Measurements from ENCODE around the gene SULT2B1.
"Not testable (repeated sequence)": the region's sequence is repeated elsewhere in the genome, so short reads cannot be mapped to it uniquely, and the experiment has no call there.

The SULT2B1 gene

DNA sequence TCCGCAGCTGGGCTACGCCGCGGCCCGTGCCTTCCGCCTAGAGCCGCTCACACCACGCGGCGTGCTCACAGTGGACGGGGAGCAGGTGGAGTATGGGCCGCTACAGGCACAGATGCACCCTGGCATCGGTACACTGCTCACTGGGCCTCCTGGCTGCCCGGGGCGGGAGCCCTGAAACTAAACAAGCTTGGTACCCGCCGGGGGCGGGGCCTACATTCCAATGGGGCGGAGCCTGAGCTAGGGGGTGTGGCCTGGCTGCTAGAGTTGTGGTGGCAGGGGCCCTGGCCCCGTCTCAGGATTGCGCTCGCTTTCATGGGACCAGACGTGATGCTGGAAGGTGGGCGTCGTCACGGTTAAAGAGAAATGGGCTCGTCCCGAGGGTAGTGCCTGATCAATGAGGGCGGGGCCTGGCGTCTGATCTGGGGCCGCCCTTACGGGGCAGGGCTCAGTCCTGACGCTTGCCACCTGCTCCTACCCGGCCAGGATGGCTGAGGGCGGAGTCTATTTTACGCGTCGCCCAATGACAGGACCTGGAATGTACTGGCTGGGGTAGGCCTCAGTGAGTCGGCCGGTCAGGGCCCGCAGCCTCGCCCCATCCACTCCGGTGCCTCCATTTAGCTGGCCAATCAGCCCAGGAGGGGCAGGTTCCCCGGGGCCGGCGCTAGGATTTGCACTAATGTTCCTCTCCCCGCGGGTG is 77.8 kb downstream of the SULT2B1 start:
- peak overlapping the region; percentile 97 for H2AK5ac ChIP-seq (ENCODE audit: low read depth, low read length)
- peak overlapping the region; percentile 84 for H2BK120ac ChIP-seq (ENCODE audit: low read depth, low read length)
- H3K18ac ChIP-seq (ENCODE audit: low read length) = peak overlapping the region; percentile 86
- DNase-seq (ENCODE audit: low spot score) = peak; percentile 83
- H2BK15ac ChIP-seq (ENCODE audit: low read length) = peak overlapping the region; percentile 95
- peaks cover 26 to 32% of the 10 kb centered on the region in 2 donors for H3K4me1 ChIP-seq (ENCODE audit: control insufficient read depth in 2 of 2, insufficient read depth in 1 of 2, low read depth in 1 of 2, low read length in 2 of 2)
- peaks cover 9 to 45% of the 10 kb centered on the region in 2 donors for H3K36me3 ChIP-seq (replicated peaks in 1 of 2; ENCODE audit: control insufficient read depth in 2 of 2, insufficient read depth in 2 of 2, low read length in 2 of 2)
- no peaks in the 10 kb centered on the region for H3K27me3 ChIP-seq (ENCODE audit: control insufficient read depth in 3 of 3, insufficient read depth in 3 of 3, low read depth in 1 of 3, low read length in 3 of 3)
- H2AFZ ChIP-seq (ENCODE audit: low read length) = no peak overlapping the region
- H4K8ac ChIP-seq (ENCODE audit: low read depth, low read length) = no peak overlapping the region
- peak overlapping the region; percentile 67 for H3K27ac ChIP-seq (replicated peaks; ENCODE audit: low read length)
- H3K4me3 ChIP-seq (ENCODE audit: low read length in 2 of 2) = peak overlapping the region in 1 of 2 donors; percentile 33
- peak overlapping the region; percentile 64 for H3K9ac ChIP-seq (ENCODE audit: low read depth, low read length, poor library complexity)
- peak overlapping the region; percentile 69 for H3K4me2 ChIP-seq (ENCODE audit: insufficient read depth, low read length, poor library complexity, severe bottlenecking)
- H3K4ac ChIP-seq (ENCODE audit: low read length) = peak overlapping the region; percentile 2
- peak overlapping the region; percentile 98 for H3K23ac ChIP-seq (ENCODE audit: low read depth, low read length, poor library complexity)
- WGBS, 2 donors (ENCODE audit: extremely low coverage in 2 of 2, insufficient read length in 2 of 2, insufficient replicate concordance in 1 of 2) = no CpG with 5 or more reads among the region's 48 CpGs
- H3K9me3 ChIP-seq (replicated peaks in 1 of 2; ENCODE audit: control insufficient read depth in 2 of 2, insufficient read depth in 1 of 2, low read depth in 1 of 2, low read length in 2 of 2) = no peaks in the 10 kb centered on the region
- peaks cover 3% of the 10 kb centered on the region for H3K79me1 ChIP-seq (ENCODE audit: low read depth, low read length)
- H4K91ac ChIP-seq (ENCODE audit: low read depth, low read length, poor library complexity) = no peak overlapping the region
- H3K14ac ChIP-seq (ENCODE audit: low read length) = no peak overlapping the region
- H2BK5ac ChIP-seq (ENCODE audit: low read length) = peak overlapping the region; percentile 93
- peak overlapping the region; percentile 33 for H2BK12ac ChIP-seq (ENCODE audit: low read length)

- Histone ChIP-seq H3K36me3 (replicated peaks in 1 of 2; ENCODE audit: control insufficient read depth in 2 of 2, insufficient read depth in 2 of 2, low read length in 2 of 2) (peaks cover 9 to 44% of the 10 kb centered on the region in 2 donors), H2AK5ac (ENCODE audit: low read depth, low read length) (peak overlapping the region; percentile 88), H3K27me3 (ENCODE audit: control insufficient read depth in 3 of 3, insufficient read depth in 3 of 3, low read depth in 1 of 3, low read length in 3 of 3) (no peaks in the 10 kb centered on the region), H4K91ac (ENCODE audit: low read depth, low read length, poor library complexity) (peak overlapping the region; percentile 28), H3K4me3 (ENCODE audit: low read length in 2 of 2) (peak overlapping the region in 1 of 2 donors; percentile 72), H3K4ac (ENCODE audit: low read length) (no peak overlapping the region), H4K8ac (ENCODE audit: low read depth, low read length) (no peak overlapping the region), H2AFZ (ENCODE audit: low read length) (no peak overlapping the region), H3K23ac (ENCODE audit: low read depth, low read length, poor library complexity) (peak overlapping the region; percentile 98), H3K18ac (ENCODE audit: low read length) (peak overlapping the region; percentile 5), H2BK12ac (ENCODE audit: low read length) (no peak overlapping the region), H2BK120ac (ENCODE audit: low read depth, low read length) (no peak overlapping the region), H3K79me1 (ENCODE audit: low read depth, low read length) (peaks cover 2% of the 10 kb centered on the region), H3K27ac (replicated peaks; ENCODE audit: low read length) (peak overlapping the region; percentile 67), H3K14ac (ENCODE audit: low read length) (no peak overlapping the region), H3K9me3 (replicated peaks in 1 of 2; ENCODE audit: control insufficient read depth in 2 of 2, insufficient read depth in 1 of 2, low read depth in 1 of 2, low read length in 2 of 2) (no peaks in the 10 kb centered on the region), H3K4me2 (ENCODE audit: insufficient read depth, low read length, poor library complexity, severe bottlenecking) (peak overlapping the region; percentile 69), H2BK15ac (ENCODE audit: low read length) (peak overlapping the region; percentile 15), H3K4me1 (ENCODE audit: control insufficient read depth in 2 of 2, insufficient read depth in 1 of 2, low read depth in 1 of 2, low read length in 2 of 2) (peaks cover 28 to 33% of the 10 kb centered on the region in 2 donors), H3K9ac (ENCODE audit: low read depth, low read length, poor library complexity) (peak overlapping the region; percentile 83), H2BK5ac (ENCODE audit: low read length) (peak overlapping the region; percentile 93)
- DNase-seq (ENCODE audit: low spot score) = no peak
- WGBS, 2 donors (ENCODE audit: extremely low coverage in 2 of 2, insufficient read length in 2 of 2, insufficient replicate concordance in 1 of 2) = no CpG with 5 or more reads among the region's 47 CpGs
Measured at GRCh38 chr19:48630296-48631063, 78.5 kb downstream of the SULT2B1 start.

DNA sequence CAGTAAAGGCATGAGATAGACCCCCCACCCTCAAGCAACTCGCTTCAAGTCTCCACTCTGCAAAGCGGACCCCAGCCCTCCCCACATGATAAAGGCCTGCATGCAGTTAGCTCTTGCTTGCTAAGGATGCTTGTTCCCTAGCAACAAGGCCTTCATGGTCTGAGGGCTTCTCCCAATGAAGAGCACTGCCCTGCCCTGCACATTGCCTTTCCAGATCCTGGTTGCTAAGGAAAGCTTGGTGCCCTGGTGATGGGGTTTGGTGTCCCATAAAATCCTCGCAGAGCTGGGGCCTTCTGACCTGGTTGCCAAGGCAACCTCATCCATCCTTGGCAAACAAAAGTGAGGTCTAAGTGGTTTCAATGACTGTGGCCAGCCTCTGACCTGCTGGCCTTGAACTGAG is 79.3 kb downstream of the SULT2B1 start:
- Histone ChIP-seq H3K14ac (ENCODE audit: low read length) (no peak overlapping the region), H3K27me3 (ENCODE audit: control insufficient read depth in 3 of 3, insufficient read depth in 3 of 3, low read depth in 1 of 3, low read length in 3 of 3) (peaks cover 0 to 4% (median 0%) of the 10 kb centered on the region in 3 experiments), H3K23ac (ENCODE audit: low read depth, low read length, poor library complexity) (peak overlapping the region; percentile 13), H3K18ac (ENCODE audit: low read length) (peak overlapping the region; percentile 5), H2BK5ac (ENCODE audit: low read length) (peak overlapping the region; percentile 93), H3K4me3 (ENCODE audit: low read length in 2 of 2) (no peak overlapping the region), H3K4me2 (ENCODE audit: insufficient read depth, low read length, poor library complexity, severe bottlenecking) (peak overlapping the region; percentile 69), H3K9ac (ENCODE audit: low read depth, low read length, poor library complexity) (peak overlapping the region; percentile 83), H3K27ac (replicated peaks; ENCODE audit: low read length) (peak overlapping the region; percentile 67), H2AK5ac (ENCODE audit: low read depth, low read length) (peak overlapping the region; percentile 88), H4K8ac (ENCODE audit: low read depth, low read length) (no peak overlapping the region), H3K4ac (ENCODE audit: low read length) (no peak overlapping the region), H2BK12ac (ENCODE audit: low read length) (no peak overlapping the region), H3K4me1 (ENCODE audit: control insufficient read depth in 2 of 2, insufficient read depth in 1 of 2, low read depth in 1 of 2, low read length in 2 of 2) (peaks cover 28 to 33% of the 10 kb centered on the region in 2 donors), H4K91ac (ENCODE audit: low read depth, low read length, poor library complexity) (no peak overlapping the region), H2AFZ (ENCODE audit: low read length) (no peak overlapping the region), H3K9me3 (replicated peaks in 1 of 2; ENCODE audit: control insufficient read depth in 2 of 2, insufficient read depth in 1 of 2, low read depth in 1 of 2, low read length in 2 of 2) (no peaks in the 10 kb centered on the region), H3K36me3 (replicated peaks in 1 of 2; ENCODE audit: control insufficient read depth in 2 of 2, insufficient read depth in 2 of 2, low read length in 2 of 2) (peaks cover 8 to 37% of the 10 kb centered on the region in 2 donors), H2BK120ac (ENCODE audit: low read depth, low read length) (no peak overlapping the region), H2BK15ac (ENCODE audit: low read length) (no peak overlapping the region), H3K79me1 (ENCODE audit: low read depth, low read length) (no peaks in the 10 kb centered on the region)
- WGBS, 2 donors (ENCODE audit: extremely low coverage in 2 of 2, insufficient read length in 2 of 2, insufficient replicate concordance in 1 of 2) = no CpG with 5 or more reads among the region's 3 CpGs
- DNase-seq (ENCODE audit: low spot score) = no peak

DNA sequence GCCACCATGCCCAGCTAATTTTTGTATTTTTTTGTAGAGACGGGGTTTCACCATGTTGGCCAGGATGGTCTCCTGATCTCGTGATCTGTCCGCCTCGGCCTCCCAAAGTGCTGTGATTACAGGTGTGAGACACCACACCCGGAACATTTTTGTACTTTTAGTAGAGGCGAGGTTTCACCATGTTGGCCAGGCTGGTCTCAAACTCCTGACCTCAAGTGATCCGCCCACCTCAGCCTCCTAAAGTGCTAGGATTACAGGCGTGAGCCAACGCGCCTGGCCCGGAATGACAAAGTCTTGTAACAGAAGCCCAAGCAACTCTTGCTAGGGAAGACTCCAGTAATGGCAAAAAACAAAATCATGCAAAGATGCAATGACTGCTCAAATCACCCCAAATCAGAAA is 80.3 kb downstream of the SULT2B1 start:
- H2BK120ac ChIP-seq (ENCODE audit: low read depth, low read length) = not testable (repeated sequence)

More for the DNA sequence above, 80.3 kb downstream of the SULT2B1 start:
- not testable (repeated sequence) for H3K79me1 ChIP-seq (ENCODE audit: low read depth, low read length); H2BK5ac ChIP-seq (ENCODE audit: low read length); H3K4me3 ChIP-seq (ENCODE audit: low read length in 2 of 2); DNase-seq (ENCODE audit: low spot score); H3K27me3 ChIP-seq (ENCODE audit: control insufficient read depth in 3 of 3, insufficient read depth in 3 of 3, low read depth in 1 of 3, low read length in 3 of 3); H3K23ac ChIP-seq (ENCODE audit: low read depth, low read length, poor library complexity); H3K27ac ChIP-seq (replicated peaks; ENCODE audit: low read length); H3K18ac ChIP-seq (ENCODE audit: low read length); H2BK12ac ChIP-seq (ENCODE audit: low read length); H2BK15ac ChIP-seq (ENCODE audit: low read length); H3K9me3 ChIP-seq (replicated peaks in 1 of 2; ENCODE audit: control insufficient read depth in 2 of 2, insufficient read depth in 1 of 2, low read depth in 1 of 2, low read length in 2 of 2); H4K8ac ChIP-seq (ENCODE audit: low read depth, low read length); H3K4ac ChIP-seq (ENCODE audit: low read length); H3K9ac ChIP-seq (ENCODE audit: low read depth, low read length, poor library complexity); H3K14ac ChIP-seq (ENCODE audit: low read length); H4K91ac ChIP-seq (ENCODE audit: low read depth, low read length, poor library complexity); H2AFZ ChIP-seq (ENCODE audit: low read length); H3K4me2 ChIP-seq (ENCODE audit: insufficient read depth, low read length, poor library complexity, severe bottlenecking); H2AK5ac ChIP-seq (ENCODE audit: low read depth, low read length)
- WGBS, 2 donors (ENCODE audit: extremely low coverage in 2 of 2, insufficient read length in 2 of 2, insufficient replicate concordance in 1 of 2) = no CpG with 5 or more reads among the region's 11 CpGs
- Histone ChIP-seq H3K36me3 (replicated peaks in 1 of 2; ENCODE audit: control insufficient read depth in 2 of 2, insufficient read depth in 2 of 2, low read length in 2 of 2) (peaks cover 7 to 32% of the 10 kb centered on the region in 2 donors), H3K4me1 (ENCODE audit: control insufficient read depth in 2 of 2, insufficient read depth in 1 of 2, low read depth in 1 of 2, low read length in 2 of 2) (peaks cover 28 to 41% of the 10 kb centered on the region in 2 donors)
